ENCODE measurements around the gene PCDH15. TPM values are rescaled to one million over a fixed set of nuclear protein-coding genes. Genes with fewer than 3 reads are reported as not detected.

The PCDH15 gene
- total RNA-seq, 1 experiment from 2014 or later = not detected

GRCh38 chr10:54577682-54578081, 223.3 kb downstream of the PCDH15 start:
- DNase-seq = no peak
- no TSS peak for BruUV-seq (replicated peaks)
- H3K9me3 Mint-ChIP-seq (ENCODE audit: low read depth, unreplicated experiment) = no peaks in the 10 kb centered on the region
- H3K4me1 Mint-ChIP-seq (ENCODE audit: low read depth, unreplicated experiment) = no peaks in the 10 kb centered on the region
- intact Hi-C loops (cut with micrococcal nuclease; ENCODE audit: unreplicated experiment) = no loop called here
- H3K4me3 Mint-ChIP-seq (ENCODE audit: low read depth, unreplicated experiment) = no peak overlapping the region
- no peak for TF ChIP-seq CTCF (IDR thresholded peaks at IDR 0.05; ENCODE audit: unreplicated experiment)
- CTCF ChIA-PET = no interaction called here
- H3K36me3 Mint-ChIP-seq (ENCODE audit: insufficient read depth, unreplicated experiment) = no peaks in the 10 kb centered on the region
- no peaks in the 10 kb centered on the region for H3K27me3 Mint-ChIP-seq (ENCODE audit: unreplicated experiment)
- no peak overlapping the region for H3K27ac Mint-ChIP-seq (ENCODE audit: unreplicated experiment)

DNA sequence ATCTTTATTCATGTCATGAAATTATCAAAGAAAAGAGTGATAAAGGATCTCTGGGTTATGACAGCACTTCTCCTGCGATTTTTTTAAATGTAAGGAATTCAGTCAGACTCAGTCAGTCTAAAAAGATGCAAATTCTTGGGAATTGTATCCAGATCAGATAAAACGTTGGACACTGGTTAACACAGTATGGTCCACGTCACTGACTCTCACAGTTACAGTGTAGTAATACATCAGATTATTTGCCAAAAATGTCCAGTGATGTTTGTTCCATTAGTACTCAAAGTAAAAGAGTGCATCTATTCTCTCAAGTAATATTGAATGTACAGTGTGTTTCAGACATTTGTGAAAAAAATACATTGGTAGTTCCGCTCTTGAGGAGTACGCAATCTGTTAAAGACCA, 224.5 kb downstream of the PCDH15 start:
- Mint-ChIP-seq H3K4me3 (ENCODE audit: low read depth, unreplicated experiment) (no peak overlapping the region), H3K4me1 (ENCODE audit: low read depth, unreplicated experiment) (no peaks in the 10 kb centered on the region), H3K27me3 (ENCODE audit: unreplicated experiment) (no peaks in the 10 kb centered on the region), H3K36me3 (ENCODE audit: insufficient read depth, unreplicated experiment) (no peaks in the 10 kb centered on the region), H3K9me3 (ENCODE audit: low read depth, unreplicated experiment) (no peaks in the 10 kb centered on the region), H3K27ac (ENCODE audit: unreplicated experiment) (no peak overlapping the region)
- intact Hi-C loops (cut with micrococcal nuclease; ENCODE audit: unreplicated experiment) = no loop called here
- DNase-seq = no peak
- CTCF ChIA-PET = interaction anchor here (0.7 kb wide), 1 partner anchor 1956 kb away, joined by 3 read pairs; no protein-coding TSS in a partner anchor
- no peak for TF ChIP-seq CTCF (IDR thresholded peaks at IDR 0.05; ENCODE audit: unreplicated experiment)
- BruUV-seq (replicated peaks) = no TSS peak

GRCh38 chr10:54559498-54559897, 241.5 kb downstream of the PCDH15 start:
- Mint-ChIP-seq H3K4me1 (ENCODE audit: low read depth, unreplicated experiment) (no peaks in the 10 kb centered on the region), H3K4me3 (ENCODE audit: low read depth, unreplicated experiment) (no peak overlapping the region), H3K27ac (ENCODE audit: unreplicated experiment) (no peak overlapping the region), H3K36me3 (ENCODE audit: insufficient read depth, unreplicated experiment) (no peaks in the 10 kb centered on the region), H3K27me3 (ENCODE audit: unreplicated experiment) (no peaks in the 10 kb centered on the region), H3K9me3 (ENCODE audit: low read depth, unreplicated experiment) (no peaks in the 10 kb centered on the region)
- no TSS peak for BruUV-seq (replicated peaks)
- CTCF ChIA-PET = interaction anchor here (0.6 to 0.7 kb wide), 2 partner anchors 18 to 499 kb away, joined by 3 to 5 read pairs; no protein-coding TSS in a partner anchor
- no peak for TF ChIP-seq CTCF (IDR thresholded peaks at IDR 0.05; ENCODE audit: unreplicated experiment)
- no peak for DNase-seq
- intact Hi-C loops (cut with micrococcal nuclease; ENCODE audit: unreplicated experiment) = no loop called here

DNA sequence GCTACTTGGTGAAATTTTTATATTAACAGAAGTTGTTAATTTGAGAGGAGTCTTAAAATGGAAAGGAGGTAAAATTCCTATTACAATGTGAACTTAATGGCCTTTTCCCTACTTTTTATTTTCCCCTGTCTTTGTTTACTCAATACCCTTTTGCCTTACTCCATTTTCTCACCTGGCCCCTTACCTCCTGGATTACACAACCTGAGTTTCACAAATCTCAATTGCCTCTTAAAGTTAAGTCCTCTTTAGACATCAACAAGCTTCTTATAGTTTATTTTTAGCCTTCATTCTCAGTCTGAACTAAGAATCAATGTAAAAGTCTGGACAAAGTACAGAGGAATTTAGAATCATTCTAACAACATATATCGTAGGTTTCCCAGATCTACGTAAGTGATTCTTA, 247.0 kb downstream of the PCDH15 start:
- no peaks in the 10 kb centered on the region for H3K27me3 Mint-ChIP-seq (ENCODE audit: unreplicated experiment)
- H3K36me3 Mint-ChIP-seq (ENCODE audit: insufficient read depth, unreplicated experiment) = no peaks in the 10 kb centered on the region
- no peaks in the 10 kb centered on the region for H3K9me3 Mint-ChIP-seq (ENCODE audit: low read depth, unreplicated experiment)
- H3K27ac Mint-ChIP-seq (ENCODE audit: unreplicated experiment) = no peak overlapping the region
- H3K4me3 Mint-ChIP-seq (ENCODE audit: low read depth, unreplicated experiment) = no peak overlapping the region
- DNase-seq = no peak
- intact Hi-C loops (cut with micrococcal nuclease; ENCODE audit: unreplicated experiment) = no loop called here
- H3K4me1 Mint-ChIP-seq (ENCODE audit: low read depth, unreplicated experiment) = no peaks in the 10 kb centered on the region
- BruUV-seq (replicated peaks) = no TSS peak
- CTCF ChIA-PET = no interaction called here
- TF ChIP-seq CTCF (IDR thresholded peaks at IDR 0.05; ENCODE audit: unreplicated experiment) = no peak

Measured in Calu3 (cell line).